Gastroesophageal sphincter (tissue), 3 donors: ENCODE data around the gene PRKAG2.

Experiments used
- CTCF ChIP-seq, 4 experiments: fragments of 200-600 bp in 2 of 4; fragments of 450-650 bp in 2 of 4; sonication (generic) in 1 of 4; IDR thresholded peaks; one replicate each; pipeline ENCODE4 v1.5.1; 2017 to 2019; ENCODE audit warnings: antibody characterized with exemption in 4 of 4, mild to moderate bottlenecking in 2 of 4, moderate library complexity in 2 of 4
- EP300 ChIP-seq: sonication (generic); formaldehyde crosslinking; IDR thresholded peaks from one replicate; pipeline ENCODE4 v1.6.1; 2017; ENCODE audit warnings: antibody characterized with exemption, mild to moderate bottlenecking
- POLR2A ChIP-seq, 2 donors: fragments of 450-650 bp; IDR thresholded peaks; one replicate each; pipeline ENCODE4 v1.6.1; 2017; ENCODE audit warnings: antibody characterized with exemption in 2 of 2, mild to moderate bottlenecking in 2 of 2, moderate library complexity in 1 of 2

DNA sequence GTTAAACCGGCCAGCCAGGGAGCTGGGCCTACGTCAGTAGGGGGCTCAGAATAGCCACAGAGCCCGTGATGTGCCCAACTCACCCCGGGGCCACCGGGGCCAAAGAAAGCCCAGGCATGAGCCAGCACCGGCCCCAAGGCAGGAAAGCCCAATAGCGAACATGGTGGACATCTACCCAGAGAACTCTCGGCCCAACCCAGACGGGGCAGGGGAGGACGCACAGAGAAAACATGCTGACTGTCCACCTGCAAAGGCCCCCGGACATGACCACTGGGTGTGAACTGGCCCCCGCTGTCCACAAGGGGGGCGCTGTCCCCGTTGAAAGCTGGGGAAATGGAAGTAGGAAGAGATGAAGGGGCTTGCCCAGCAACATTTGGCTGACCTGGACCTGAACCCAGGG lies 169.2 kb downstream of the PRKAG2 start:
- TF ChIP-seq POLR2A (IDR thresholded peaks at IDR 0.05) (no peak), EP300 (no peak), CTCF (IDR thresholded peaks at IDR 0.05) (no peak)
